GM12878 (cell line): ENCODE measurements around the gene CTDSP1. TPM values are rescaled to one million over a fixed set of nuclear protein-coding genes. Genes with fewer than 3 reads are reported as not detected.
A peak's percentile ranks its signal among the peaks of the same experiment; 100 is the strongest.

Source experiments
- BACH1 ChIP-seq: fragments of 450-650 bp; IDR thresholded peaks from 2 replicates; pipeline ENCODE4 v1.6.1; 2017; ENCODE audit warnings: mild to moderate bottlenecking, borderline replicate concordance
- CEBPB ChIP-seq, 2 experiments: fragments of 150-350 bp in 1 of 2; IDR thresholded peaks; 2 replicates each; pipeline ENCODE4 v1.6.1; 2012 to 2014; ENCODE audit warnings: low read depth in 2 of 2, low read length in 2 of 2, borderline replicate concordance in 1 of 2, inconsistent platforms in 1 of 2
- EGR1 ChIP-seq, 2 experiments: IDR thresholded peaks; 1 replicate in 1 of 2; 2 replicates in 1 of 2; pipeline ENCODE4 v1.6.1; 2011 to 2012; ENCODE audit warnings: low read depth in 2 of 2, low read length in 2 of 2, borderline replicate concordance in 1 of 2, mild to moderate bottlenecking in 1 of 2, moderate library complexity in 1 of 2
- IKZF1 ChIP-seq: fragments of 450-650 bp; conservative IDR thresholded peaks from 2 replicates; pipeline ENCODE4 v1.6.1; 2017; ENCODE audit warnings: antibody characterized with exemption, mild to moderate bottlenecking
- IKZF2 ChIP-seq, 2 experiments: fragments of 450-650 bp; IDR thresholded peaks; 2 replicates each; pipeline ENCODE4 v1.6.1; 2017; ENCODE audit warnings: mild to moderate bottlenecking in 2 of 2, moderate library complexity in 2 of 2
- JUND ChIP-seq: IDR thresholded peaks from 2 replicates; pipeline ENCODE4 v1.6.1; 2012; ENCODE audit warnings: low read depth, mild to moderate bottlenecking, low read length, improper control_type of control experiment, moderate library complexity
- SMARCA5 ChIP-seq: fragments of 450-650 bp; IDR thresholded peaks from 2 replicates; pipeline ENCODE4 v1.6.1; 2017; ENCODE audit warnings: mild to moderate bottlenecking
- YBX1 ChIP-seq: fragments of 450-650 bp; IDR thresholded peaks from 2 replicates; pipeline ENCODE4 v1.6.1; 2016; ENCODE audit warnings: antibody characterized with exemption
- ZNF217 ChIP-seq: fragments of 450-650 bp; IDR thresholded peaks from 2 replicates; pipeline ENCODE4 v1.6.1; 2017; ENCODE audit warnings: antibody characterized with exemption, mild to moderate bottlenecking
- polyA plus RNA-seq, 11 experiments: library from polyadenylated mRNA; depleted of rRNA in 4 of 11; unstranded in 6 of 11; stranded (reverse) in 5 of 11; fragments of >200 nt; fragmentation: Nextera tagmentation in 4 of 11; fragmentation: Illumina TruSeq in 1 of 11; extraction: Ambion mirVana in 4 of 11; extraction: Trizol in 1 of 11; gene quantifications; 1 replicate in 1 of 11; 2 replicates in 10 of 11; pipeline versions ENCODE4 v1.2.1 to v1.2.3, GENCODE V29; 2011 to 2016; ENCODE audit warnings: inconsistent platforms in 2 of 11, missing spikeins in 2 of 11, low read depth in 1 of 11
- total RNA-seq, 4 experiments: library from RNA; depleted of rRNA in 3 of 4; stranded (reverse); fragments of >200 nt in 3 of 4; fragmentation: Illumina TruSeq in 1 of 4; extraction: Trizol in 1 of 4; gene quantifications; 2 replicates each; pipeline versions ENCODE4 v1.2.1 to v1.2.3, GENCODE V29; 2013 to 2021
- TF ChIP-seq, protein P1 (sequence below): fragments of 450-650 bp; IDR thresholded peaks from 2 replicates; pipeline ENCODE4 v1.6.1; 2017; ENCODE audit warnings: mild to moderate bottlenecking
- TF ChIP-seq, protein P2 (sequence below): fragments of 450-650 bp; IDR thresholded peaks from 2 replicates; pipeline ENCODE4 v1.6.1; 2016; ENCODE audit warnings: mild to moderate bottlenecking

The CTDSP1 gene
- total and polyA plus RNA-seq, 10 of the 15 experiments (the other 5 are each of a cell fraction or from before 2014, with no cell fraction given), result 3.0 to 75.9 (median 34.4) TPM

DNA sequence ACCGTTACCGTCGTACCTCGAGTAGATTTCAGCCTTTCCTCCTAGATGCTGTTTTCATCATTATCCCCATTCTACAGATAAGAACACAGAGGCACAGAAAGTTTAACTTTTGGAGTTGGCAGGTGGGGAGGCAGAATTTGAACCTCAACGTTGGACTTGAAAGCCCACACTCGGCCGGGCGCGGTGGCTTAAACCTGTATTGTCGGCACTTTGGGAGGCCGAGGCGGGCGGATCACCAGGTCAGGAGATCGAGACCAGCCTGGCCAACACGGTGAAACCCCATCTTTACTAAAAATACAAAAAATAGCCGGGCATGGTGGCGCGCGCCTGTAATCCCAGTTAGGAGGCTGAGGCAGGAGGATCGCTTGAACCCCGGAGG is 31.5 kb upstream of the CTDSP1 start (continued):
- TF ChIP-seq EGR1 (IDR thresholded peaks at IDR 0.05; ENCODE audit: borderline replicate concordance in 1 of 2, low read depth in 2 of 2, low read length in 2 of 2) (no peak), CEBPB (IDR thresholded peaks at IDR 0.05; ENCODE audit: borderline replicate concordance in 1 of 2, low read depth in 2 of 2, low read length in 2 of 2) (no peak), IKZF1 (peak; percentile 17; the same call in 1 of the 2 replicates), IKZF2 (IDR thresholded peaks at IDR 0.05) (no peak), SMARCA5 (0 out of 2 replicates have a peak, but pooled peaks have one; percentile 17), BACH1 (no peak), YBX1 (no peak), JUND (no peak), ZNF217 (peak; percentile 83; the same call in 1 of the 2 replicates)
- TF ChIP-seq, protein P1, sequence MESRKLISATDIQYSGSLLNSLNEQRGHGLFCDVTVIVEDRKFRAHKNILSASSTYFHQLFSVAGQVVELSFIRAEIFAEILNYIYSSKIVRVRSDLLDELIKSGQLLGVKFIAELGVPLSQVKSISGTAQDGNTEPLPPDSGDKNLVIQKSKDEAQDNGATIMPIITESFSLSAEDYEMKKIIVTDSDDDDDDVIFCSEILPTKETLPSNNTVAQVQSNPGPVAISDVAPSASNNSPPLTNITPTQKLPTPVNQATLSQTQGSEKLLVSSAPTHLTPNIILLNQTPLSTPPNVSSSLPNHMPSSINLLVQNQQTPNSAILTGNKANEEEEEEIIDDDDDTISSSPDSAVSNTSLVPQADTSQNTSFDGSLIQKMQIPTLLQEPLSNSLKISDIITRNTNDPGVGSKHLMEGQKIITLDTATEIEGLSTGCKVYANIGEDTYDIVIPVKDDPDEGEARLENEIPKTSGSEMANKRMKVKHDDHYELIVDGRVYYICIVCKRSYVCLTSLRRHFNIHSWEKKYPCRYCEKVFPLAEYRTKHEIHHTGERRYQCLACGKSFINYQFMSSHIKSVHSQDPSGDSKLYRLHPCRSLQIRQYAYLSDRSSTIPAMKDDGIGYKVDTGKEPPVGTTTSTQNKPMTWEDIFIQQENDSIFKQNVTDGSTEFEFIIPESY, result no peak
- TF ChIP-seq, protein P2, sequence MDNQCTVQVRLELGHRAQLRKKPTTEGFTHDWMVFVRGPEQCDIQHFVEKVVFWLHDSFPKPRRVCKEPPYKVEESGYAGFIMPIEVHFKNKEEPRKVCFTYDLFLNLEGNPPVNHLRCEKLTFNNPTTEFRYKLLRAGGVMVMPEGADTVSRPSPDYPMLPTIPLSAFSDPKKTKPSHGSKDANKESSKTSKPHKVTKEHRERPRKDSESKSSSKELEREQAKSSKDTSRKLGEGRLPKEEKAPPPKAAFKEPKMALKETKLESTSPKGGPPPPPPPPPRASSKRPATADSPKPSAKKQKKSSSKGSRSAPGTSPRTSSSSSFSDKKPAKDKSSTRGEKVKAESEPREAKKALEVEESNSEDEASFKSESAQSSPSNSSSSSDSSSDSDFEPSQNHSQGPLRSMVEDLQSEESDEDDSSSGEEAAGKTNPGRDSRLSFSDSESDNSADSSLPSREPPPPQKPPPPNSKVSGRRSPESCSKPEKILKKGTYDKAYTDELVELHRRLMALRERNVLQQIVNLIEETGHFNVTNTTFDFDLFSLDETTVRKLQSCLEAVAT, result peak; percentile 93
